ENCODE results near the gene MTFR1L. TPM values are rescaled to one million over a fixed set of nuclear protein-coding genes. Genes with fewer than 3 reads are reported as not detected.

Gene MTFR1L
- total RNA-seq (2014; rRNA removed; shearing (Covaris generic)) = 43.4 and 47.5 TPM in 2 replicates
- polyA plus RNA-seq (2015; cell fraction: cytosol; rRNA removed) = 38.5 and 38.7 TPM in 2 replicates
- 63.5 and 65.7 TPM in 2 replicates for polyA plus RNA-seq (2015; cell fraction: nucleus; rRNA removed)

- peak; percentile 75 for DNase-seq (ENCODE audit: low read depth)
Observed at GRCh38 chr1:25819491-25820246, at the start of gene MTFR1L. MTFR1L (plus strand) TSS chr1:25819954; CDS start chr1:25823105, 3,151 bp downstream.

GRCh38 chr1:25770541-25771220, 49.1 kb upstream of the MTFR1L start:
- DNase-seq (ENCODE audit: low read depth) = no peak

- DNase-seq (ENCODE audit: low read depth) = peak; percentile 24
Observed at GRCh38 chr1:25771221-25772114, 48.3 kb upstream of the MTFR1L start.

GRCh38 chr1:25772164-25772563, 47.6 kb upstream of the MTFR1L start:
- DNase-seq (ENCODE audit: low read depth) = no peak

GRCh38 chr1:25772692-25773245, 47.0 kb upstream of the MTFR1L start:
- no peak for DNase-seq (ENCODE audit: low read depth)

- no peak for DNase-seq (ENCODE audit: low read depth)
Observed at GRCh38 chr1:25773441-25774125, 46.2 kb upstream of the MTFR1L start.

- DNase-seq (ENCODE audit: low read depth) = no peak
Observed at GRCh38 chr1:25774206-25774803, 45.4 kb upstream of the MTFR1L start.

- no peak for DNase-seq (ENCODE audit: low read depth)
Observed at GRCh38 chr1:25774921-25775771, 44.6 kb upstream of the MTFR1L start.

- DNase-seq (ENCODE audit: low read depth) = no peak
Observed at GRCh38 chr1:25779388-25779787, 40.4 kb upstream of the MTFR1L start.

GRCh38 chr1:25779894-25780293, 39.9 kb upstream of the MTFR1L start:
- no peak for DNase-seq (ENCODE audit: low read depth)

GRCh38 chr1:25780318-25781129, 39.2 kb upstream of the MTFR1L start:
- DNase-seq (ENCODE audit: low read depth) = no peak

GRCh38 chr1:25781130-25781433, 38.7 kb upstream of the MTFR1L start:
- no peak for DNase-seq (ENCODE audit: low read depth)

GRCh38 chr1:25782608-25783201, 37.0 kb upstream of the MTFR1L start:
- DNase-seq (ENCODE audit: low read depth) = no peak

GRCh38 chr1:25784575-25785051, 35.1 kb upstream of the MTFR1L start:
- DNase-seq (ENCODE audit: low read depth) = no peak

GRCh38 chr1:25785333-25786067, 34.3 kb upstream of the MTFR1L start:
- DNase-seq (ENCODE audit: low read depth) = no peak

GRCh38 chr1:25786887-25787759, 32.6 kb upstream of the MTFR1L start:
- DNase-seq (ENCODE audit: low read depth) = no peak
